ENCODE data around the gene TUBG2.

The TUBG2 gene

GRCh38 chr17:42691021-42691545 is 32.0 kb downstream of the TUBG2 start:
- Histone ChIP-seq H3K9ac (ENCODE audit: low read depth, low read length) (no peak overlapping the region), H3K36me3 (ENCODE audit: insufficient read depth, low read length) (no peaks in the 10 kb centered on the region), H3K9me3 (ENCODE audit: control insufficient read depth, insufficient read depth, low read length) (no peaks in the 10 kb centered on the region), H3K4me1 (ENCODE audit: insufficient read depth, low read length) (peaks cover 8% of the 10 kb centered on the region; the same call in 1 of the 2 replicates)

- H3K36me3 ChIP-seq (ENCODE audit: insufficient read depth, low read length): no peaks in the 10 kb centered on the region
- peaks cover 8% of the 10 kb centered on the region; the same call in 1 of the 2 replicates for H3K4me1 ChIP-seq (ENCODE audit: insufficient read depth, low read length)
- H3K9ac ChIP-seq (ENCODE audit: low read depth, low read length): no peak overlapping the region
- no peaks in the 10 kb centered on the region for H3K9me3 ChIP-seq (ENCODE audit: control insufficient read depth, insufficient read depth, low read length)
Measured at GRCh38 chr17:42692489-42692888, 33.4 kb downstream of the TUBG2 start.

- Histone ChIP-seq H3K9me3 (ENCODE audit: control insufficient read depth, insufficient read depth, low read length) (no peaks in the 10 kb centered on the region), H3K4me1 (ENCODE audit: insufficient read depth, low read length) (no peaks in the 10 kb centered on the region; the same call in 1 of the 2 replicates), H3K36me3 (ENCODE audit: insufficient read depth, low read length) (no peaks in the 10 kb centered on the region)
Measured at GRCh38 chr17:42694524-42694923, 35.4 kb downstream of the TUBG2 start.

DNA sequence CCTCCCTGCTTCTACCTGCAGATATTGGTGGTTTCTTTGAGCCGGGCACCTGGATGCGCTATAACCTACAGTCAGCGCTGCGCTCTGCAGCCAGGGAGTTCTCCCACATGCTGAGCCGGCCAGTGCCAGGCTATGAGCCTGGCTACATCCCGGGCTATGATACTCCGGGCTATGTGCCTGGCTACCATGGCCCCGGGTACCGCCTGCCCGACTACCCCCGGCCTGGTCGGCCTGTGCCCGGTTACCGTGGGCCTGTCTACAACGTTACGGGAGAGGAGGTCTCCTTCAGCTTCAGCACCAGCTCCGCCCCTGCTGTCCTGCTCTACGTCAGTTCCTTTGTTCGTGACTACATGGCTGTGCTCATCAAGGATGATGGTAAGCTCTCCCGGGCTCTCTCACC is 36.4 kb downstream of the TUBG2 start:
- Histone ChIP-seq H3K4me1 (ENCODE audit: insufficient read depth, low read length) (no peaks in the 10 kb centered on the region; the same call in 1 of the 2 replicates), H3K36me3 (ENCODE audit: insufficient read depth, low read length) (no peaks in the 10 kb centered on the region), H3K9me3 (ENCODE audit: control insufficient read depth, insufficient read depth, low read length) (no peaks in the 10 kb centered on the region), H3K9ac (ENCODE audit: low read depth, low read length) (no peak overlapping the region)

More at GRCh38 chr17:42694524-42694923, 35.4 kb downstream of the TUBG2 start:
- H3K9ac ChIP-seq (ENCODE audit: low read depth, low read length): no peak overlapping the region

- H3K9ac ChIP-seq (ENCODE audit: low read depth, low read length): no peak overlapping the region
- no peaks in the 10 kb centered on the region; the same call in 1 of the 2 replicates for H3K4me1 ChIP-seq (ENCODE audit: insufficient read depth, low read length)
- no peaks in the 10 kb centered on the region for H3K36me3 ChIP-seq (ENCODE audit: insufficient read depth, low read length)
- H3K9me3 ChIP-seq (ENCODE audit: control insufficient read depth, insufficient read depth, low read length): no peaks in the 10 kb centered on the region
Measured at GRCh38 chr17:42697108-42697811, 38.2 kb downstream of the TUBG2 start.

DNA sequence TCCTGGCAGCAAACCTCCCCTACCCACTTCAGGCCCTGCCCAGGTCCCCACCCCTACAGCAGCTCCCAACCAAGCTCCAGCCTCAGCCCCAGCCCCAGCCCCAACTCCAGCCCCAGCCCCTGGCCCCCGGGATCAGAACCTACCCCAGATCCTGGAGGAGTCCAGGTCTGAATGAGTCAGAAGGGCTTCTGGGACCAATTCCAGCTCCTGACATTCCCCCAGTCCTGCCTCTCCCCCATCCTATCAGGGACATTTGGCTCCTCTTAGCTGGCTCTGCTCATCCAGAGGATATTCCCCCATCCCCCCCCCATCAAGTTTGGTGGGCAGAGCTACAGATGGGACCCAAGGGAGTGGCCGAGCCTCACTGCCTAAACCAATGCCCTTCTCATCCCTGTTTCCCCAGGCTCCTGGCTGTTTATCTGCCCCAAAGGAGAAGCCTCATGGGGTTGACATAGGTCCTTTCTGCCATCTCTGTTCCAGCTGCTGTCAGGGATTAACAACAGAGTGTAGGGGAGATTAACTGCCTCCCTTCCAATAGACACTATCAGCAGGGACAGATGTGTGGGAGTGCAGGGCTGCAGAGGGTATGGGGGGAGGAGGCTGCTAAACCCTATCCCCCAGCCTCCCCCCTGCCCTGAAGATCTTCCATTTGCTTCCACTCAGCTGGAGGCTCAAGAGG is 39.8 kb downstream of the TUBG2 start:
- H3K9ac ChIP-seq (ENCODE audit: low read depth, low read length): no peak overlapping the region
- peaks cover 6% of the 10 kb centered on the region for H3K36me3 ChIP-seq (ENCODE audit: insufficient read depth, low read length)

DNA sequence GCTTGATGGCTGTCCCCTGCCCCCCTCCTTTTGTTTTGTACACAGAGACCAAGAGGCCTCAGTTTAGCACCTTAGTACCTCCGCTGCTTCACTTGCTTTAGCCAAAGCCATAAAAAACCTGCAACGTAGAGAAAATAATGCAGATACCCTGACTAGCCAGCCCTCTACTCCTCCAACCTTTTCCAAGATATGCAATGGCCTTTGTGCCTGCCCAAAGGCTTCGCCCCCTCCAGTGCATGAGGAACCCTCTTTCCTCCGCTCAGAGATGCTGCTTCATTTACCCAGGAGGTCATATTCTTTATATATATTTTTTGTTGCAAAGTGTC is 40.3 kb downstream of the TUBG2 start:
- no peak overlapping the region for H3K9ac ChIP-seq (ENCODE audit: low read depth, low read length)
- H3K4me1 ChIP-seq (ENCODE audit: insufficient read depth, low read length): no peaks in the 10 kb centered on the region; the same call in 1 of the 2 replicates
- H3K36me3 ChIP-seq (ENCODE audit: insufficient read depth, low read length): peaks cover 8% of the 10 kb centered on the region
- no peaks in the 10 kb centered on the region for H3K9me3 ChIP-seq (ENCODE audit: control insufficient read depth, insufficient read depth, low read length)

More for the DNA sequence above, 39.8 kb downstream of the TUBG2 start:
- H3K9me3 ChIP-seq (ENCODE audit: control insufficient read depth, insufficient read depth, low read length): no peaks in the 10 kb centered on the region
- no peaks in the 10 kb centered on the region; the same call in 1 of the 2 replicates for H3K4me1 ChIP-seq (ENCODE audit: insufficient read depth, low read length)

- Histone ChIP-seq H3K9me3 (ENCODE audit: control insufficient read depth, insufficient read depth, low read length) (no peaks in the 10 kb centered on the region), H3K4me1 (ENCODE audit: insufficient read depth, low read length) (no peaks in the 10 kb centered on the region; the same call in 1 of the 2 replicates), H3K9ac (ENCODE audit: low read depth, low read length) (no peak overlapping the region), H3K36me3 (ENCODE audit: insufficient read depth, low read length) (peaks cover 8% of the 10 kb centered on the region)
Measured at GRCh38 chr17:42700586-42701289, 41.7 kb downstream of the TUBG2 start.

- Histone ChIP-seq H3K9me3 (ENCODE audit: control insufficient read depth, insufficient read depth, low read length) (no peaks in the 10 kb centered on the region), H3K9ac (ENCODE audit: low read depth, low read length) (no peak overlapping the region), H3K4me1 (ENCODE audit: insufficient read depth, low read length) (no peaks in the 10 kb centered on the region; the same call in 1 of the 2 replicates), H3K36me3 (ENCODE audit: insufficient read depth, low read length) (peaks cover 14% of the 10 kb centered on the region)
Measured at GRCh38 chr17:42702446-42702845, 43.4 kb downstream of the TUBG2 start.

DNA sequence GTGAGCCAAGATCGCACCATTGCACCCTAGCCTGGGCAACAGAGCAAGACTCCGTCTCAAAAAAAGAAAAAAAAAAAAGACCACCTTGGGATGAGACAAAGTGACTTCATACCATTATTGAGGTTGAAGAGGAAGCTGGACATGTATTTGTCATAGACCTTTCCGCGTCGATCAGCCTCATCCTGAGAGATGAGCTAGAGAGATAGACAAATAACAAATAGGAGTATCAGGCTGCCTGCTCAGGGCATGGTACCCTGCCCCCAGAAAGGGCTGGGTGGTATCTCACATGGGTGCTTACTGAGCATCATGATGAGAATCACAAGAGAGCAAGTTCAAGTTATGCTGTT is 45.4 kb downstream of the TUBG2 start:
- peaks cover 24% of the 10 kb centered on the region for H3K36me3 ChIP-seq (ENCODE audit: insufficient read depth, low read length)

DNA sequence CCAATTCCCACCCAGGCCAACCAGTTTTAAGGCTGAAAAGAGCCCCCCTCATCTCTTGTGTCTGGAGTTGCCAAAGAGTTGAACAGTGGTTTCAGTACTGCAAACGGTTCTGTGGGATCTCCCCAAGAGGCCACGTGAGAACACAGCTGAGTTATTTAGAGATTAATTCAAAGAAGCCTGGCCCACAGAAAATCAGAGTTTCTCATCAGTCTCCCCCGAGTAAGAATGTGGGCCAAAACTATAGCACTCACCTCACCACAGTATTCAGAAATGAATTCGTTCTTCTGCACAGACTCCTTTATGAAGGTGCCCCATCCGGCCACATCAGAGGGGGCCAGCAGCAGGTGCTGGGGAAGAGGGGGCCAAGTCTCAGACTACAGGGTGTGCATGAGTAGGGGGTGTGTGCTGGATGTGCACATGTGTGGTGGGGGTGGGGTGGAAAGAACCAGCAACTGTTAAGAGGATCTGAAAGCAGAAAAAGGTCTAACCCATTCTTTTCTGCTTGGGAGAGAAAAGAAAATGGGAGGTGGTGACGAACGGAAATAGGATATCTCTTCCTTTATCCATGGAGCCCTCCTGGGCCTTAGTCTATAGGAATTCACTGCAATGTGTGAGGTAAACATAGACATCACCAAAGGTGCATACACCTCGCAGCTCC is 45.9 kb downstream of the TUBG2 start:
- H3K9me3 ChIP-seq (ENCODE audit: control insufficient read depth, insufficient read depth, low read length): no peaks in the 10 kb centered on the region
- H3K4me1 ChIP-seq (ENCODE audit: insufficient read depth, low read length): no peaks in the 10 kb centered on the region
- H3K36me3 ChIP-seq (ENCODE audit: insufficient read depth, low read length): peaks cover 24% of the 10 kb centered on the region
- no peak overlapping the region for H3K9ac ChIP-seq (ENCODE audit: low read depth, low read length)

More for the DNA sequence above, 45.4 kb downstream of the TUBG2 start:
- no peaks in the 10 kb centered on the region for H3K9me3 ChIP-seq (ENCODE audit: control insufficient read depth, insufficient read depth, low read length)
- H3K9ac ChIP-seq (ENCODE audit: low read depth, low read length): no peak overlapping the region
- no peaks in the 10 kb centered on the region for H3K4me1 ChIP-seq (ENCODE audit: insufficient read depth, low read length)

GRCh38 chr17:42706732-42707131 is 47.6 kb downstream of the TUBG2 start:
- no peaks in the 10 kb centered on the region for H3K9me3 ChIP-seq (ENCODE audit: control insufficient read depth, insufficient read depth, low read length)
- no peak overlapping the region for H3K9ac ChIP-seq (ENCODE audit: low read depth, low read length)
- H3K4me1 ChIP-seq (ENCODE audit: insufficient read depth, low read length): no peaks in the 10 kb centered on the region
- H3K36me3 ChIP-seq (ENCODE audit: insufficient read depth, low read length): peaks cover 24% of the 10 kb centered on the region

DNA sequence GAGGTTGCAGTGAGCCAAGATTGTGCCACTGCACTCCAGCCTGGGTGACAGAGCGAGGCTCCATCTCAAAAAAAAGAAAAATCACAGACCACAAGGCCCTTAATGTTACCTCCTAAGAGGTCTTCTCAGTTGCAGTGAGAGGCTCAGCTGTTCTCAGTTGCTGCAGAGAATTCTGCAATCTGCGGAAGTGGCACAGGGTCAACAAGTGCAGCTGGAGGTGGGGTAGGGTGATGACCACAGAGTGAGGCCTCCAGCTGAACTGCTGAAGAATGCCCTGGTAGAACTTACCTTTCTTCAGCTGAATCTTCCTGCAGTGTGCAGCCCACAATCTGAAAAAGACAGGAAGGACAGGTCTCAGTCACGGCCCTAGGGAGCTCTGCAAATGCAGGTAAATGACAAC is 49.5 kb downstream of the TUBG2 start:
- Histone ChIP-seq H3K36me3 (ENCODE audit: insufficient read depth, low read length) (peaks cover 26% of the 10 kb centered on the region), H3K9ac (ENCODE audit: low read depth, low read length) (no peak overlapping the region), H3K4me1 (ENCODE audit: insufficient read depth, low read length) (no peaks in the 10 kb centered on the region), H3K9me3 (ENCODE audit: control insufficient read depth, insufficient read depth, low read length) (no peaks in the 10 kb centered on the region)

GRCh38 chr17:42709561-42709960 is 50.5 kb downstream of the TUBG2 start:
- Histone ChIP-seq H3K36me3 (ENCODE audit: insufficient read depth, low read length) (peaks cover 21% of the 10 kb centered on the region), H3K9ac (ENCODE audit: low read depth, low read length) (no peak overlapping the region), H3K9me3 (ENCODE audit: control insufficient read depth, insufficient read depth, low read length) (no peaks in the 10 kb centered on the region), H3K4me1 (ENCODE audit: insufficient read depth, low read length) (no peaks in the 10 kb centered on the region)

Data from ES-I3 (cell line).